GM18907 (cell line): Measurements from ENCODE around the gene RBM15.

ENCODE experiments used
- ATAC-seq: cut with Tn5 transposase; IDR thresholded peaks from one replicate; pipeline ENCODE4 v1.9.1; 2021; ENCODE audit warnings: mild to moderate bottlenecking, moderate library complexity; ENCODE audit not compliant: unreplicated experiment

The RBM15 gene

GRCh38 chr1:110338886-110339406 lies at the start of gene RBM15:
TSS of gene RBM15 (plus strand) at chr1:110339377. CDS start at chr1:110339406, 29 bp downstream.
- ATAC-seq: peak; percentile 82

- no peak for ATAC-seq
Observed at GRCh38 chr1:110291241-110292030, 47.7 kb upstream of the RBM15 start.

- ATAC-seq: no peak
Observed at GRCh38 chr1:110292031-110292741, 47.0 kb upstream of the RBM15 start.

- ATAC-seq: no peak
Observed at GRCh38 chr1:110293601-110294104, 45.5 kb upstream of the RBM15 start.

- no peak for ATAC-seq
Observed at GRCh38 chr1:110294308-110294707, 44.9 kb upstream of the RBM15 start.

GRCh38 chr1:110298991-110299390 lies 40.2 kb upstream of the RBM15 start:
- no peak for ATAC-seq

- ATAC-seq: no peak
Observed at GRCh38 chr1:110300412-110301085, 38.6 kb upstream of the RBM15 start.

- ATAC-seq: no peak
Observed at GRCh38 chr1:110302836-110303235, 36.3 kb upstream of the RBM15 start.

- ATAC-seq: no peak
Observed at GRCh38 chr1:110305900-110306420, 33.2 kb upstream of the RBM15 start.

- no peak for ATAC-seq
Observed at GRCh38 chr1:110307239-110307974, 31.8 kb upstream of the RBM15 start.

GRCh38 chr1:110308247-110308646 lies 30.9 kb upstream of the RBM15 start:
- ATAC-seq: no peak

GRCh38 chr1:110309139-110309538 lies 30.0 kb upstream of the RBM15 start:
- no peak for ATAC-seq

GRCh38 chr1:110309767-110310166 lies 29.4 kb upstream of the RBM15 start:
- ATAC-seq: no peak

GRCh38 chr1:110310300-110310699 lies 28.9 kb upstream of the RBM15 start:
- ATAC-seq: no peak

- ATAC-seq: no peak
Observed at GRCh38 chr1:110312188-110313121, 26.7 kb upstream of the RBM15 start.

- ATAC-seq: no peak
Observed at GRCh38 chr1:110316735-110317134, 22.4 kb upstream of the RBM15 start.

GRCh38 chr1:110318046-110318445 lies 21.1 kb upstream of the RBM15 start:
- ATAC-seq: no peak

- ATAC-seq: no peak
Observed at GRCh38 chr1:110319332-110320167, 19.6 kb upstream of the RBM15 start.
